Progenitor cell of endocrine pancreas (in vitro differentiated cells): ENCODE data around the gene GALNT14. TPM values are rescaled to one million over a fixed set of nuclear protein-coding genes. Genes with fewer than 3 reads are reported as not detected.
A peak's percentile ranks its signal among the peaks of the same experiment; 100 is the strongest.

Experiments
- DNase-seq: peaks from one replicate; pipeline ENCODE4 v3.0.0; 2021; ENCODE audit warnings: low spot score; ENCODE audit not compliant: unreplicated experiment
- H3K27ac Mint-ChIP-seq: 2 replicates; pipeline ENCODE4 v1.8.0; 2021; ENCODE audit warnings: mild to moderate bottlenecking, moderate library complexity, mixed read lengths
- H3K27me3 Mint-ChIP-seq: 2 replicates; pipeline ENCODE4 v1.8.0; 2021; ENCODE audit warnings: mixed read lengths
- H3K36me3 Mint-ChIP-seq: 2 replicates; pipeline ENCODE4 v1.8.0; 2022; ENCODE audit warnings: mixed read lengths; ENCODE audit not compliant: insufficient read depth
- H3K4me1 Mint-ChIP-seq: 2 replicates; pipeline ENCODE4 v1.8.0; 2021; ENCODE audit warnings: low read depth, mixed read lengths
- H3K4me3 Mint-ChIP-seq: 2 replicates; pipeline ENCODE4 v1.8.0; 2021; ENCODE audit warnings: low read depth, mild to moderate bottlenecking, moderate library complexity, mixed read lengths
- H3K9me3 Mint-ChIP-seq: 2 replicates; pipeline ENCODE4 v1.8.0; 2021; ENCODE audit warnings: low read depth, mixed read lengths
- total RNA-seq: library from RNA; stranded (reverse); gene quantifications from 2 replicates; pipeline ENCODE4 v1.2.1, GENCODE V29; 2021
- TF ChIP-seq, protein P1 (sequence below): fragments of 200-600 bp; sonication (generic); IDR thresholded peaks from one replicate; pipeline ENCODE4 v1.5.0; 2021; ENCODE audit warnings: antibody characterized with exemption, mild to moderate bottlenecking; ENCODE audit not compliant: unreplicated experiment

GALNT14 gene
- total RNA-seq, 1 donor from 2014 or later, result 0.91 TPM

DNA sequence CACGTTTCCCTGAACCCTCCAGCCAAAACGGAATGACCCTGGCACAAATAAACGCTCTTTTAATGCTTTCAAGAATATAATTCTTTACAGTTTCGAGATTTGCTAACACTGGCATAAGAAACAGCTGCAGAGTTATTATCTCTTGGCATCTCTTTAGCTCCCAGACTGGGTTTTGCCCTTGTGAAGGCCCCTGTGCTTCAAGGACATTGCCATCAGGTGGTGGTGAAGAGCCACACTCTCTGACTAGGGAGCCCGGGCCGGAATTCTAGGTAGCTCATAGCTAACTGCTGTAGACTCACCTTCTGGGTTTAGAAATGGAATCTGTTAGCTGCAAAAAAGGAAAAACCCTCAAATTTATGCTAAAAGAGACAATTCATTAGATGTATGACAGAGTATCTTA, 13.3 kb upstream of the GALNT14 start:
- Mint-ChIP-seq H3K4me1 (no peaks in the 10 kb centered on the region), H3K27ac (no peak overlapping the region), H3K4me3 (no peak overlapping the region), H3K27me3 (peaks cover 54% of the 10 kb centered on the region), H3K36me3 (no peaks in the 10 kb centered on the region), H3K9me3 (no peaks in the 10 kb centered on the region)
- DNase-seq, result no peak
- TF ChIP-seq, protein P1, sequence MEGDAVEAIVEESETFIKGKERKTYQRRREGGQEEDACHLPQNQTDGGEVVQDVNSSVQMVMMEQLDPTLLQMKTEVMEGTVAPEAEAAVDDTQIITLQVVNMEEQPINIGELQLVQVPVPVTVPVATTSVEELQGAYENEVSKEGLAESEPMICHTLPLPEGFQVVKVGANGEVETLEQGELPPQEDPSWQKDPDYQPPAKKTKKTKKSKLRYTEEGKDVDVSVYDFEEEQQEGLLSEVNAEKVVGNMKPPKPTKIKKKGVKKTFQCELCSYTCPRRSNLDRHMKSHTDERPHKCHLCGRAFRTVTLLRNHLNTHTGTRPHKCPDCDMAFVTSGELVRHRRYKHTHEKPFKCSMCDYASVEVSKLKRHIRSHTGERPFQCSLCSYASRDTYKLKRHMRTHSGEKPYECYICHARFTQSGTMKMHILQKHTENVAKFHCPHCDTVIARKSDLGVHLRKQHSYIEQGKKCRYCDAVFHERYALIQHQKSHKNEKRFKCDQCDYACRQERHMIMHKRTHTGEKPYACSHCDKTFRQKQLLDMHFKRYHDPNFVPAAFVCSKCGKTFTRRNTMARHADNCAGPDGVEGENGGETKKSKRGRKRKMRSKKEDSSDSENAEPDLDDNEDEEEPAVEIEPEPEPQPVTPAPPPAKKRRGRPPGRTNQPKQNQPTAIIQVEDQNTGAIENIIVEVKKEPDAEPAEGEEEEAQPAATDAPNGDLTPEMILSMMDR, result peak; percentile 20

DNA sequence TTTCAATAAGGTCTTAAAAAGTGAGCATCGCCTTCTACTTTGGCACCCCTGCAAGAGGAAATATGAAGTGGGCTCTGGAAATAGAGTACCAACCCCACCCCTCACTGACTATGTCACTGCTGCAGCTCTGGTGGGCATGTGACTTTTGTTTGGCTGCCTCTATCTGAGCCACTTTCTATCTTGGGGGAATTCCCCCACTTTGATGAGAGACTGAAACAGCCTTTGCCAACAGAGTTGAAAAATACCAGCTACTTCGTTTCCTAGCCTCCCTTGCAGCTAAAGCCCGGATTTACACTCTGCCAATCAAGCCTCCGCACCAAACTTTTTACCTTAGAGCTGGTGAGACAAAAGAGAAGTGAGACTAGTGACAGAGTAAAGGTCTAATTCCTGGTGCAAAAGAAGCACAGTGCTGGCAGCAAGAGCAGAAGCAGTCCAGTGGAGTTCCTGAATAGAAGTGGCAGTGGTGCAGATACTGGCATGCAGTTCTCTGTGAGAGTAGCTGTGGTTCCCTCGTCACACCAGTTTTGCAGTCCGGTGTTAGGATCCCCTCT, 12.0 kb upstream of the GALNT14 start:
- Mint-ChIP-seq H3K27ac (no peak overlapping the region), H3K4me1 (no peaks in the 10 kb centered on the region), H3K27me3 (peaks cover 59% of the 10 kb centered on the region), H3K9me3 (no peaks in the 10 kb centered on the region), H3K4me3 (no peak overlapping the region), H3K36me3 (no peaks in the 10 kb centered on the region)
- TF ChIP-seq, protein P1, result no peak
- DNase-seq, result no peak

DNA sequence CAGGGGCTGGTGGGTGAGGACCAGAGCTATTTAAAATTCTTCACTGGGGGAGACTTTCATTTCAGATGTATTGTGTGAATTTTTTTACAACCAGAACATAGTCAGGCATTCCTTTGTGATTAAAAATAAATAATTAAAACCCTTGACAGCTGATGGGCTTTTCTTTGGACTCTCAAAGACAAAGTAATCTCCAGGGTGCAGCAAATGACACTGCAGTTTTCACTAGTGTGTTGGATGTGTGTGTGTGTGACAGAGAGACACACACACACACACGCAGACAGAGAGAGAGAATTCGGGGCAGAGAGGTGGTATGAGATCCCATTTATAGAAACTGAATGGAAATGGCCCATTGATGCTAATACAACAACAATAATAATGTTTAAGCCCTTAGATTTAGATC, 10.3 kb upstream of the GALNT14 start:
- DNase-seq, result no peak
- peaks cover 63% of the 10 kb centered on the region for H3K27me3 Mint-ChIP-seq
- no peak overlapping the region for H3K4me3 Mint-ChIP-seq
- TF ChIP-seq, protein P1, result no peak
- no peaks in the 10 kb centered on the region for H3K9me3 Mint-ChIP-seq
- no peak overlapping the region for H3K27ac Mint-ChIP-seq
- no peaks in the 10 kb centered on the region for H3K4me1 Mint-ChIP-seq
- no peaks in the 10 kb centered on the region for H3K36me3 Mint-ChIP-seq

DNA sequence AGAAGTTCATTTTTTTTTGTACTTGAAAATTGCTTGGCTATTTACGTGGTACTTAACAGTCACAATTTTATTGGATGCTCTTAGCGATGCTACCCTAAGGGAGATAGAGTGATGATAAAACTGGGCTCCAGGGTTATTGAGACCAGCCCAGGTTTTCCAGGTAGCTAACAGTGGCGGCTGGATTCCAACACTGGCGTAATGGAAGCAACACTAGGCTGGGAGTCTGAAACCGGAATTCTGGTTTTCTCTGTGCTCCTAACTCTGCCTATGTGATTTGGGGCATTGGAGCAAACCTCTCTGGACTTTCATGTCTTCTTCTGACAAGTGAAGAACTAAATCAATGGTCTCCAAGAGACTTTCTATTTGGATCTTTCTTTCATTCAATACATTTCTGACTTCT, 9.4 kb upstream of the GALNT14 start:
- Mint-ChIP-seq H3K9me3 (no peaks in the 10 kb centered on the region), H3K4me3 (no peak overlapping the region), H3K36me3 (no peaks in the 10 kb centered on the region), H3K27me3 (peaks cover 63% of the 10 kb centered on the region), H3K27ac (no peak overlapping the region), H3K4me1 (no peaks in the 10 kb centered on the region)
- TF ChIP-seq, protein P1, result no peak
- no peak for DNase-seq

DNA sequence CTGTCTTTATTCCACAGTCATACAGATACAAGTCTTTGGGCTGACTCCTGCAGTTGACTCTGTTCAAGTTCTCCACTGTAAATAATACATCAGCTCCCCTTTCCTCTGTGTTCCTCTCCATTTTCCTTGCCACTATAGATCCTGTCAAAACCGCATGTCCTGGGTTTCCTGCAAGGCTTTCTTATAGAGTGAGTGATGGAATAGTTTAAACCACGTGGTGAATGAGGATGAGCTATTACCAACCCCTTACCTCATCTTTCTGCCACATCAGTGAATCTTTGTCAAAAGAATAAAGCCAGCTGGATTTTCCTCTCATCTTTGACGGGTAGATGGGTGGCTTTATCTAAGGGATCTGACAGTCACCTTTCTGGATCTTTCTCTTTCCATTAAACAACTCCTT, 3.9 kb upstream of the GALNT14 start:
- Mint-ChIP-seq H3K9me3 (no peaks in the 10 kb centered on the region), H3K36me3 (no peaks in the 10 kb centered on the region), H3K27me3 (peaks cover 72% of the 10 kb centered on the region), H3K27ac (no peak overlapping the region), H3K4me3 (no peak overlapping the region), H3K4me1 (peaks cover 1% of the 10 kb centered on the region)
- no peak for DNase-seq
- TF ChIP-seq, protein P1, result no peak
